Measurements from ENCODE around the gene XYLB. TPM values are rescaled to one million over a fixed set of nuclear protein-coding genes. Genes with fewer than 3 reads are reported as not detected.

XYLB gene
- total RNA-seq, 1 experiment from 2014 or later, result 14.0 TPM

- Histone ChIP-seq H3K9me3 (ENCODE audit: control insufficient read depth in 1 of 2, insufficient read depth in 1 of 2, low read depth in 1 of 2, low read length in 2 of 2) (no peaks in the 10 kb centered on the region), H3K27me3 (ENCODE audit: insufficient read depth, low read length) (no peaks in the 10 kb centered on the region), H3K4me2 (ENCODE audit: low read length) (no peak overlapping the region), H3K4me3 (replicated peaks in 1 of 2; ENCODE audit: low read depth in 1 of 2, low read length in 2 of 2) (no peak overlapping the region), H2AFZ (ENCODE audit: low read depth, low read length, poor library complexity, severe bottlenecking) (no peak overlapping the region), H4K20me1 (ENCODE audit: insufficient read depth) (no peaks in the 10 kb centered on the region), H3K9ac (ENCODE audit: low read length) (no peak overlapping the region), H3K9me2 (ENCODE audit: insufficient read depth) (no peaks in the 10 kb centered on the region), H3K79me2 (ENCODE audit: insufficient read depth, low read length) (no peaks in the 10 kb centered on the region), H3K27ac (ENCODE audit: low read depth, low read length) (no peak overlapping the region), H3K36me3 (ENCODE audit: control insufficient read depth in 1 of 2, insufficient read depth in 2 of 2, low read length in 2 of 2) (no peaks in the 10 kb centered on the region), H3K4me1 (ENCODE audit: control insufficient read depth in 1 of 2, insufficient read depth in 2 of 2, low read length in 2 of 2) (no peaks in the 10 kb centered on the region)
- ATAC-seq, result no peak
- DNase-seq (ENCODE audit: low read depth, low spot score), result no peak
- ChIA-PET RAD21 (ENCODE audit: low non-redundant PET in 1 of 2, low total read pairs in 2 of 2, uncharacterized antibody in 2 of 2, unreplicated experiment in 2 of 2) (no interaction called here), CTCF (no interaction called here), POLR2A (no interaction called here)
- no peak for TF ChIP-seq ATF3 (IDR thresholded peaks at IDR 0.05)
- TF ChIP-seq ELF1 (IDR thresholded peaks at IDR 0.05; ENCODE audit: borderline replicate concordance, low read depth), result no peak
- TF ChIP-seq CEBPB (IDR thresholded peaks at IDR 0.05; ENCODE audit: low read depth), result no peak
- TF ChIP-seq ZBTB33 (IDR thresholded peaks at IDR 0.05; ENCODE audit: extremely low read depth, insufficient replicate concordance, low read length), result no peak
- no peak for TF ChIP-seq CBX3 (IDR thresholded peaks at IDR 0.05; ENCODE audit: low read depth)
- TF ChIP-seq CTCF (IDR thresholded peaks at IDR 0.05 in 2 of 3, conservative IDR thresholded peaks at IDR 0.05 in 1 of 3; ENCODE audit: borderline replicate concordance in 1 of 3, insufficient read depth in 1 of 3, low read depth in 2 of 3, low read length in 2 of 3), result no peak
- TF ChIP-seq POLR2AphosphoS5 (IDR thresholded peaks at IDR 0.05; ENCODE audit: low read depth, low read length), result no peak
- no peak for TF ChIP-seq FOSL1 (IDR thresholded peaks at IDR 0.05; ENCODE audit: low read depth)
- TF ChIP-seq REST (IDR thresholded peaks at IDR 0.05; ENCODE audit: low read depth), result no peak
- TF ChIP-seq MAX (IDR thresholded peaks at IDR 0.05), result no peak
- TF ChIP-seq SRF (IDR thresholded peaks at IDR 0.05; ENCODE audit: low read depth), result no peak
- no peak for TF ChIP-seq SIN3A (IDR thresholded peaks at IDR 0.05; ENCODE audit: low read depth)
- no peak for TF ChIP-seq YY1 (IDR thresholded peaks at IDR 0.05; ENCODE audit: extremely low read depth, insufficient replicate concordance, low read depth, low read length)
- intact Hi-C loops (cut with micrococcal nuclease), result no loop called here
- BruUV-seq (replicated peaks), result no TSS peak
Observed at GRCh38 chr3:38312356-38312755, 34.2 kb upstream of the XYLB start.
